Measurements from ENCODE around the gene LORICRIN.

LORICRIN gene

DNA sequence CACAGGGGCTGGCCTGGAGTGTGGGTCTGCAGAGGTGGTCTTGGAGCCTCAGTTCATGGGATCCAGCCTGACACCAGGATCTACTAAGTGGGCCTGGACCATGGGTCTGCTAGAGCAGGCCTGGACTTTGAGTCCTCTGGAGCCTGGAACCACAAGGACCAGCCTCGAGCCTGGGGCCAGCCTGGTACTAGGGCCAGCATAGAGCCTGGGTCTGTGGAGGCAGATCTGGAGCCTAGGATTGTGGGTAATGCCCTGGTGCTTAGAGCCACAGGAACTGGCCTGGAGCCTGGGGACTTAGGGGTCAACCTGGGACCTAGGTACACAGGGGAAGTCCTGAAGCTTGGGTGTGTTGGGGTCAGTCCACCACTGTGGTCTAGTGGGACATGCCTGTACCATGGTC, 12.7 kb downstream of the LORICRIN start:
- TF ChIP-seq, protein P1, sequence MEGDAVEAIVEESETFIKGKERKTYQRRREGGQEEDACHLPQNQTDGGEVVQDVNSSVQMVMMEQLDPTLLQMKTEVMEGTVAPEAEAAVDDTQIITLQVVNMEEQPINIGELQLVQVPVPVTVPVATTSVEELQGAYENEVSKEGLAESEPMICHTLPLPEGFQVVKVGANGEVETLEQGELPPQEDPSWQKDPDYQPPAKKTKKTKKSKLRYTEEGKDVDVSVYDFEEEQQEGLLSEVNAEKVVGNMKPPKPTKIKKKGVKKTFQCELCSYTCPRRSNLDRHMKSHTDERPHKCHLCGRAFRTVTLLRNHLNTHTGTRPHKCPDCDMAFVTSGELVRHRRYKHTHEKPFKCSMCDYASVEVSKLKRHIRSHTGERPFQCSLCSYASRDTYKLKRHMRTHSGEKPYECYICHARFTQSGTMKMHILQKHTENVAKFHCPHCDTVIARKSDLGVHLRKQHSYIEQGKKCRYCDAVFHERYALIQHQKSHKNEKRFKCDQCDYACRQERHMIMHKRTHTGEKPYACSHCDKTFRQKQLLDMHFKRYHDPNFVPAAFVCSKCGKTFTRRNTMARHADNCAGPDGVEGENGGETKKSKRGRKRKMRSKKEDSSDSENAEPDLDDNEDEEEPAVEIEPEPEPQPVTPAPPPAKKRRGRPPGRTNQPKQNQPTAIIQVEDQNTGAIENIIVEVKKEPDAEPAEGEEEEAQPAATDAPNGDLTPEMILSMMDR (IDR thresholded peaks at IDR 0.05; ENCODE audit: low read length), result no peak
- TF ChIP-seq EZH2 (IDR thresholded peaks at IDR 0.05; ENCODE audit: borderline replicate concordance, low read length), result no peak
- H3K9ac ChIP-seq (ENCODE audit: low read length), result no peak overlapping the region
- no peaks in the 10 kb centered on the region for H4K20me1 ChIP-seq (ENCODE audit: insufficient read depth, low read length)
- no peaks in the 10 kb centered on the region for H3K36me3 ChIP-seq (ENCODE audit: insufficient read depth, low read length)
- no peaks in the 10 kb centered on the region for H3K4me1 ChIP-seq (ENCODE audit: insufficient read depth, low read length, severe bottlenecking)
- no peaks in the 10 kb centered on the region for H3K9me2 ChIP-seq (ENCODE audit: low read depth, low read length)
- H3F3A ChIP-seq (ENCODE audit: insufficient read depth, low read length), result no peaks in the 10 kb centered on the region
- H3K4me2 ChIP-seq (ENCODE audit: low read length), result no peak overlapping the region
- H3K9me3 ChIP-seq (ENCODE audit: low read length), result no peaks in the 10 kb centered on the region
- no peaks in the 10 kb centered on the region for H3K27me3 ChIP-seq (ENCODE audit: insufficient read depth, low read length)
- H3K79me2 ChIP-seq (ENCODE audit: insufficient read depth, low read length), result no peaks in the 10 kb centered on the region
- H3K4me3 ChIP-seq (ENCODE audit: low read depth, low read length, poor library complexity, severe bottlenecking), result no peak overlapping the region
- no peak overlapping the region for H3K27ac ChIP-seq (ENCODE audit: low read depth, low read length, poor library complexity, severe bottlenecking)
- H2AFZ ChIP-seq (ENCODE audit: low read length), result no peak overlapping the region

DNA sequence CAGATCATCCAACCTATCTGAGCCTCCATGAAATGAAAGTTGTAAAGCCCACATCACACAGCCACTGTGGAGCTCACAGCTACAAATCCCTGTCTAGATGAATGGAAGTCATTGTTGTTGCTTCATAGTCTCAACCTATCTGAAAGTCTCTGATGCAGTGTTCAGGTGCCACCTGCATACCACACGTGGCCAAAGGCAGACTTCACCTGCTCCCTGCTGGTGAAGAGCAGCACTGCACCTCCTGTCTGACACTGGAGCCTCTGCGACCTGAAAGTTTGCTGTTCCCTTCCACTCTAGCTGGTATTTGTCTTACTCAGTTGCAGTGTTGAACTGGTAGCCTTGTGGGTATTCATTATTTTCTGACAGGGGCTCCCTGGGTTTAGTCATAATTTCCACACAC, 18.4 kb downstream of the LORICRIN start:
- Histone ChIP-seq H3K9me2 (ENCODE audit: low read depth, low read length) (no peaks in the 10 kb centered on the region), H3K9me3 (ENCODE audit: low read length) (no peaks in the 10 kb centered on the region), H3K36me3 (ENCODE audit: insufficient read depth, low read length) (no peaks in the 10 kb centered on the region), H3F3A (ENCODE audit: insufficient read depth, low read length) (no peaks in the 10 kb centered on the region), H3K79me2 (ENCODE audit: insufficient read depth, low read length) (no peaks in the 10 kb centered on the region), H3K9ac (ENCODE audit: low read length) (no peak overlapping the region), H3K4me1 (ENCODE audit: insufficient read depth, low read length, severe bottlenecking) (no peaks in the 10 kb centered on the region), H3K4me2 (ENCODE audit: low read length) (no peak overlapping the region), H3K27ac (ENCODE audit: low read depth, low read length, poor library complexity, severe bottlenecking) (no peak overlapping the region), H2AFZ (ENCODE audit: low read length) (no peak overlapping the region), H3K4me3 (ENCODE audit: low read depth, low read length, poor library complexity, severe bottlenecking) (no peak overlapping the region), H3K27me3 (ENCODE audit: insufficient read depth, low read length) (no peaks in the 10 kb centered on the region), H4K20me1 (ENCODE audit: insufficient read depth, low read length) (no peaks in the 10 kb centered on the region)
- no peak for TF ChIP-seq EZH2 (IDR thresholded peaks at IDR 0.05; ENCODE audit: borderline replicate concordance, low read length)
- TF ChIP-seq, protein P1 (IDR thresholded peaks at IDR 0.05; ENCODE audit: low read length), result peak; percentile 69

DNA sequence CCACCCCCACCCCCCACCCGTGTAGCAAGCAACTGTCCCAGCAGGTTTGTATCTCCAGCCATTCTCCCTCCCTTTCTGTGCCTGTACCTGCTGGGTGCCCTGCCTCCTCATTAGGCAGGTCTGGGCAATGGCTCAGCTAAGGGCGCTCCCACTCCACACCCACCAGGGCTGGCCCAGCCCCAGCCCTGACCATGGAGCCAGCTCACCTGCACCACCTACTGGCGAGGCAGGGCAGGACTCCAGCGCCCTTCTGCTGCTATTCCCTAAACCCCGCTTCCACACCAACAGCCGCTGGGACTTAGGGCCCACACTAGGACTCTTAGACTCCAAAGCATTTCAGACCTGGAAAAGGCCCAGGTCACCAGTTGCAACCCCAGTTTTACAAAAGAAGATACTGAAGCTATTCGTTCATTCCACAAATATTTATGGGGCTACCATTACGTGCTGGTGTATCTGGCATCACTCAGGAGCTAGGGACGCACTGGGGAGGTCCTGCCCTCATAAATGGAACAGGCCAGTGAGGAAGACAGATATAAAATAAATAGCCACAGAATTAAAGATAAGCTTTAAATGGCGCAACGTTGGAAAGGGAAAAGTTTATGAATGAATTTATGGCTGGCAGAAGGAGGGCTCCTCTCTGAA, 29.3 kb downstream of the LORICRIN start:
- Histone ChIP-seq H3K27ac (ENCODE audit: low read depth, low read length, poor library complexity, severe bottlenecking) (no peak overlapping the region), H3K9me2 (ENCODE audit: low read depth, low read length) (no peaks in the 10 kb centered on the region), H3K79me2 (ENCODE audit: insufficient read depth, low read length) (no peaks in the 10 kb centered on the region), H3K4me1 (ENCODE audit: insufficient read depth, low read length, severe bottlenecking) (no peaks in the 10 kb centered on the region), H4K20me1 (ENCODE audit: insufficient read depth, low read length) (no peaks in the 10 kb centered on the region), H3K27me3 (ENCODE audit: insufficient read depth, low read length) (peaks cover 6% of the 10 kb centered on the region), H3F3A (ENCODE audit: insufficient read depth, low read length) (no peaks in the 10 kb centered on the region), H2AFZ (ENCODE audit: low read length) (no peak overlapping the region), H3K4me3 (ENCODE audit: low read depth, low read length, poor library complexity, severe bottlenecking) (no peak overlapping the region), H3K9ac (ENCODE audit: low read length) (no peak overlapping the region), H3K9me3 (ENCODE audit: low read length) (no peaks in the 10 kb centered on the region), H3K4me2 (ENCODE audit: low read length) (no peak overlapping the region), H3K36me3 (ENCODE audit: insufficient read depth, low read length) (no peaks in the 10 kb centered on the region)
- no peak for TF ChIP-seq EZH2 (IDR thresholded peaks at IDR 0.05; ENCODE audit: borderline replicate concordance, low read length)
- TF ChIP-seq, protein P1 (IDR thresholded peaks at IDR 0.05; ENCODE audit: low read length), result peak; percentile 81

Data from OCI-LY1 (cell line).